Measurements from ENCODE around the gene ZNF385B.

DNA sequence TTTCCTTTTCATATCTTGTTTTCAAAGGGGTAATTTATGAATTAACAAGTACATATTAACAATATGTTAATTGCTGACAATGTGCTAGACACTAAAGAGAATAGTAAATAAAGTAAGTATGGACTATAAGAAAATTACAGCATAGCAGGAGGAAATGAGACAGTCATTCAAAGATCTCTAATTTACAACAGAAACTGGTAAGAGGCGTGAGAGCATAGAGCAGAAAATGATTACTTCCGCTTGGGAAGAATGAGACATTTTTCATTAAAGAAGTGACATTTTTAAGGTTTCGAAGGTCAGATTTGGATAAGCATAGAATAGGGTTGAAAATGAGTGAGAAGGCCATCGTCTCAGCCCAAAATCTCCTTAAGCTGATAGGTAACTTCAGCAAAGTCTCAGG is 412.4 kb downstream of the ZNF385B start:
- TF ChIP-seq, protein P1, sequence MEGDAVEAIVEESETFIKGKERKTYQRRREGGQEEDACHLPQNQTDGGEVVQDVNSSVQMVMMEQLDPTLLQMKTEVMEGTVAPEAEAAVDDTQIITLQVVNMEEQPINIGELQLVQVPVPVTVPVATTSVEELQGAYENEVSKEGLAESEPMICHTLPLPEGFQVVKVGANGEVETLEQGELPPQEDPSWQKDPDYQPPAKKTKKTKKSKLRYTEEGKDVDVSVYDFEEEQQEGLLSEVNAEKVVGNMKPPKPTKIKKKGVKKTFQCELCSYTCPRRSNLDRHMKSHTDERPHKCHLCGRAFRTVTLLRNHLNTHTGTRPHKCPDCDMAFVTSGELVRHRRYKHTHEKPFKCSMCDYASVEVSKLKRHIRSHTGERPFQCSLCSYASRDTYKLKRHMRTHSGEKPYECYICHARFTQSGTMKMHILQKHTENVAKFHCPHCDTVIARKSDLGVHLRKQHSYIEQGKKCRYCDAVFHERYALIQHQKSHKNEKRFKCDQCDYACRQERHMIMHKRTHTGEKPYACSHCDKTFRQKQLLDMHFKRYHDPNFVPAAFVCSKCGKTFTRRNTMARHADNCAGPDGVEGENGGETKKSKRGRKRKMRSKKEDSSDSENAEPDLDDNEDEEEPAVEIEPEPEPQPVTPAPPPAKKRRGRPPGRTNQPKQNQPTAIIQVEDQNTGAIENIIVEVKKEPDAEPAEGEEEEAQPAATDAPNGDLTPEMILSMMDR (IDR thresholded peaks at IDR 0.05; ENCODE audit: low read depth, low read length): no peak
- peak; percentile 67; the same call in 1 of the 2 replicates for TF ChIP-seq EZH2phosphoT487 (IDR thresholded peaks at IDR 0.05; ENCODE audit: low read depth)
